HG03558 (cell line): ENCODE measurements around the gene RHBDD1.

Experiments used
- ATAC-seq: cut with Tn5 transposase; IDR thresholded peaks from one replicate; pipeline ENCODE4 v1.9.1; 2021; ENCODE audit warnings: moderate number of reproducible peaks; ENCODE audit not compliant: unreplicated experiment; ENCODE audit errors: extremely low read depth

RHBDD1 gene

GRCh38 chr2:227016894-227017293 is 181.0 kb downstream of the RHBDD1 start:
- no peak for ATAC-seq

DNA sequence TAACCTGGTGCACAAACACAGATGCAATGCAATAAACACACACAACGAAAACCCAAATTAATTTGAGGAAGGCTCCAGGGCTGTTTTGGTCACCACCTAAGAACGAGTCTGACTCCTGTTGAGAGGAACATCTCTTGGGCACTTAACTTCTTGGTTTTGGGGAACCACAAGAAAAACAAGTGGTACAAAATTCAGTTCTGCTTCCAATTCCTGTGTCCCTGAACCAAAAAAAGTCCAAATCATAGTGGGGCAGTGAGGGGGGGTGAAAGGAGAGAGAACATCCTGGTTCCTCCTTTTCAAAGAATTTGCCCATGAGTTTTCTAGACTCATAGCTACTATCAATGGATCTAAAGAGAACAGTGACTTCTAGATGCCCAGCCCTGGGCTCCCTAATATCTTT is 184.6 kb downstream of the RHBDD1 start:
- no peak for ATAC-seq

DNA sequence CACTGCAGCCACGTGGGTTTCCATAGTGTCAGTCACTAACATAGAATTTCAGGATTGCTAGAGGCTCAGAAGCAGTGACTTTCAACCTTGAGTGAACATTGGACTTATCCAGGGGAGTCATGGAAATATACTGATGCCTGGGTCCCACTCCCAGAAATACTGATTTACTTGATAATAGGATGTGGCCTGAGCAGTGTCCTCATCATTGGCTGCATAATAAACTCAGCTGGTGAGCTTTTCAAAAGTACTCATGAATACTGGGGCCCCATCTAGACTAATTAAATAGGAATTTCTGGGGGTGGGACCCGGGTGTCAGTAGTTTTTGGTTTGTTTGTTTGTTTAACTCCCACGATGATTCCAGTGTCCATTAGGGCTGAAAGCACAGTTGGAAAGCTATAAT is 186.8 kb downstream of the RHBDD1 start:
- ATAC-seq: no peak

GRCh38 chr2:227025510-227025909 is 189.7 kb downstream of the RHBDD1 start:
- peak; percentile 75 for ATAC-seq

DNA sequence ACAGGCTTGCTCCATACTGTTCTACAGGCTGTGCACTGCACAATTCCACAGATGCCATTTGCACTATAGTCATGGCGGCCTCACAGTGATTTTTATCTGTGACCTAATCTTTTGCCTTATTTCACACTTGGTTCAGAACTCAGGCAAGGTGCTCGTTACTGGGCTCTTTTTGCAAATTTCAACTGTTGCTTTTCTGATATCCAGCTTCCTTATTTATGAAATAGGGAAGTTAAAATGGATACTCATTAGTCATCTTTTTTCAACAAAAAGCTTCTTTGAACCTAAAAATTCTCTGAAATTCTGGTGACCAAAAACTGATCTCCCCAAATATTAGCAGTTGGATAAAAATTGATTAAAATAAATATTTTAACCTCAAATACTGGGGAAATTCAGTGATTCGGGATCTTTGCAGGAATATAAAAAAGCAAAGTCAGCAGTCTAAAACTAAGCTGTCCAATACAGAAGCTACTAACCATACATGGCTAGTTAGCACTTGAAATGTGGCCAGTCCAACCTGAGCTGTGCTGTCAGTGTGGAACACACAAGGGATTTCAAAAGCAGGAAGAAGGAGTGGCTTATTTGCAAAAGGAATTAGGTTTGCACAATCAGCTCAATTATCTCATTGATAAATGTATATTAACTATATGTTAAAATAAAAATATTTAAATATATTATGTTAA is 193.7 kb downstream of the RHBDD1 start:
- no peak for ATAC-seq

GRCh38 chr2:227030789-227031188 is 194.9 kb downstream of the RHBDD1 start:
- no peak for ATAC-seq

- no peak for ATAC-seq
Observed at GRCh38 chr2:227031379-227031778, 195.5 kb downstream of the RHBDD1 start.

DNA sequence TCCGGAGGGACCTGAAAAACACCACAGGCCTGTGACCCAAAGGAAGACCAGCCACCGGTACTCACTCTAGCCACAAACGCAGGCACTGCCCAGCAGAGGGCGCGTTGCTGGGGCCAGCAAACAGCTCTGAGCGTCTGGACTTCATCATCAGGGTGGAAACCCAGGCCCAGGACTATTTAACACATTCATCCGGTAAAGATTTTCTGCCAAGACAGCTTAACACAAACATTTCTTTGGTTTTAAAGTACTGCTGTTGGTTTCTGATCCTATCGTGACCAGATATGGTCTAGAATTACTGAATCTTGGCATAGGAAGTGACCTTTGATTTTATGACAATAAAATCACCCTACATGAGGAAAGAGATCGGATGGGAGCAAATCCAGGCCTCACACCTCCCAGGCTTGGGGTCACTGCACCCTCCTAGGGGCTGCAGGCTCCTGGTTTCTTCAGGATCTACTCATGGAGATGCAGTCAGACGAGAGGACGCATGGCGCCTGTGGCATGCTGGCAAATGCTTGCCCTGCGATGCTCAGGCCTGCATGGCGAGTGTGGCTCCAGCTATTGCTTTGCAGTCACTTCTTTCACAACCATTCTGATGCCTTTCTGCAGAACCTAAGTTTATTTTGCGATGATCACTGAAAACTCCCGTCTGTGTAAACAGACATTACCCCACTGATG is 197.8 kb downstream of the RHBDD1 start:
- ATAC-seq: no peak

DNA sequence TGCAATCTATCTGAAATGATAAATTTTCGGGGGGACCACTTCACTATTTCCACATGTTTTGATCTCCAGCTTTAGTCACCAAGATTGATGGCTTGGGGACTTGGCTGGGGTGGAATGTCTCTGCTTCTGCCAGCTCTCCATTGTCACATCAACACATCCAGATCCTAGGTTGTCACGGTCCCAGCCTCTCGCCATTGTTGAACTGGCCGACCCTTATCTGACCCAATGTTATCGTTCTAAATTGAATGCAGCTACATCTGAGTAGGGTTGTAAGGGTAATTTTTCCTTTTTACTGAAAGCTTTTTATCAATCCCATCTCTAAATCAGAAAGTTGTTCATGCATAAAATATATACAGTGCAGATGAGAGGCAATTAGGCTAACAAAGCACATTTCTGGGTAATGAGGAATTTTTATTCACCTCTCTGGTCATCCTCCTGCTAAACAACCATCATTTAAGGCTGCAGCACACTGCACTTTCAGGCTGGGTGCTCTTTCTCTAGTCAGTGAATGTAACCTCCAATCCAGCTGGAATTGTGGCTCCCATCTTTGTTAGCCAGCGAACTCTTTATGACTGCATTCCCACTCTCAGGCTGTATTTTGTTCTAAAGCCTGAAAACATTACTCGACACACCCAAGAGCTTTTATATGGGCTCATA is 200.0 kb downstream of the RHBDD1 start:
- no peak for ATAC-seq

- ATAC-seq: no peak
Observed at GRCh38 chr2:227036527-227036926, 200.7 kb downstream of the RHBDD1 start.

DNA sequence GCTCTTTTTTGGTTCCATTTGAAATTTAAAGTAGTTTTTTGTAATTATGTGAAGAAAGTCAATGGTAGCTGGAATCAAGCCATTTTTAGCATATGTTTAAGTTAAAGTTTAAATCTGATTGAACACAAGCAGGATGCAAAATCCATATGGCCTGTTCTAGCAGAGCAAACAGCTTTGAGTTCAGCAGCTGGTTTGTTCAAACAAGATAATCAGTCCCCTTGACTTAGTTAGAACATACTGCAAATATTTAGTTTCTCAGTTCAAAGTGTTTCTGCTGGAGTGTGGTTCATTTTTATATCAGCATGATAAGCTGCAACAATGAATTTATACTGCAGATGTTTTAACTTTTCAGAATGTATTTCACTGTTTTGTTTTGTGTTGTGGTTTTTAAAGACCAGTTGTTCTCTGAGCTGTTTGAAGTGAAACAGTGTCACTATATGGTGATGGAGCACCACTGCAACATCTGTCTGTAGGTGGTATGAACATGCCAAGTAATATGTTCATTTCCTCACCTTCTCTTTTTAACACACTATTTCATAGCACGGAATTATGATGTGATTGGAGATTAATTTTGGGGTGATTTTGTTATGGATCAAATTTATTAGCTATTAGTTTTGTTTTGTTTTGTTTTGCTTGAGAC is 202.8 kb downstream of the RHBDD1 start:
- no peak for ATAC-seq

- ATAC-seq: no peak
Observed at GRCh38 chr2:227043981-227044380, 208.1 kb downstream of the RHBDD1 start.
